ENCODE data around the gene POPDC3.

The POPDC3 gene

GRCh38 chr6:105122717-105123116, 57.1 kb downstream of the POPDC3 start:
- DNase-seq (ENCODE audit: extremely low spot score), result no peak
- ChIA-PET POLR2A (no interaction called here), CTCF (no interaction called here)
- no peak for TF ChIP-seq HDGF (IDR thresholded peaks at IDR 0.05; ENCODE audit: borderline replicate concordance)
- no peak for TF ChIP-seq FOXA1 (IDR thresholded peaks at IDR 0.05)
- TF ChIP-seq CTBP1 (IDR thresholded peaks at IDR 0.05; ENCODE audit: borderline replicate concordance), result no peak
- no peak for TF ChIP-seq SUZ12 (IDR thresholded peaks at IDR 0.05)
- TF ChIP-seq ARNT (IDR thresholded peaks at IDR 0.05), result no peak
- no peak for TF ChIP-seq ZNF384 (IDR thresholded peaks at IDR 0.05)
- no peak for TF ChIP-seq TARDBP (IDR thresholded peaks at IDR 0.05)
- no peak for TF ChIP-seq NFRKB (IDR thresholded peaks at IDR 0.05)
- no peak for TF ChIP-seq FOXM1 (IDR thresholded peaks at IDR 0.05; ENCODE audit: borderline replicate concordance)
- no peak for TF ChIP-seq PKNOX1 (IDR thresholded peaks at IDR 0.05)
- TF ChIP-seq BHLHE40 (IDR thresholded peaks at IDR 0.05; ENCODE audit: borderline replicate concordance), result no peak
- no peak for TF ChIP-seq L3MBTL2 (conservative IDR thresholded peaks at IDR 0.05)
- no peak for TF ChIP-seq FOXK2 (IDR thresholded peaks at IDR 0.05)

GRCh38 chr6:105121981-105122380, 57.8 kb downstream of the POPDC3 start:
- POLR2A ChIA-PET, result no interaction called here
- TF ChIP-seq L3MBTL2 (conservative IDR thresholded peaks at IDR 0.05) (no peak), ARNT (IDR thresholded peaks at IDR 0.05) (no peak), BHLHE40 (IDR thresholded peaks at IDR 0.05; ENCODE audit: borderline replicate concordance) (no peak), FOXK2 (IDR thresholded peaks at IDR 0.05) (no peak), CTBP1 (IDR thresholded peaks at IDR 0.05; ENCODE audit: borderline replicate concordance) (no peak), ELF4 (IDR thresholded peaks at IDR 0.05) (no peak), FOXM1 (IDR thresholded peaks at IDR 0.05; ENCODE audit: borderline replicate concordance) (no peak), LEF1 (IDR thresholded peaks at IDR 0.05; ENCODE audit: borderline replicate concordance) (no peak), TARDBP (IDR thresholded peaks at IDR 0.05) (no peak), SP1 (IDR thresholded peaks at IDR 0.05) (no peak), ZNF384 (IDR thresholded peaks at IDR 0.05) (no peak), SUZ12 (IDR thresholded peaks at IDR 0.05) (no peak), NFRKB (IDR thresholded peaks at IDR 0.05) (no peak), FOXA1 (IDR thresholded peaks at IDR 0.05) (no peak), HDGF (IDR thresholded peaks at IDR 0.05; ENCODE audit: borderline replicate concordance) (no peak), PKNOX1 (IDR thresholded peaks at IDR 0.05) (no peak)
- no peak for DNase-seq (ENCODE audit: extremely low spot score)
- CTCF ChIA-PET, result no interaction called here

- POLR2A ChIA-PET, result no interaction called here
- no peak for DNase-seq (ENCODE audit: extremely low spot score)
- no peak for TF ChIP-seq SUZ12 (IDR thresholded peaks at IDR 0.05)
- TF ChIP-seq PKNOX1 (IDR thresholded peaks at IDR 0.05), result no peak
- TF ChIP-seq SP1 (IDR thresholded peaks at IDR 0.05), result no peak
- TF ChIP-seq L3MBTL2 (conservative IDR thresholded peaks at IDR 0.05), result no peak
- no peak for TF ChIP-seq LEF1 (IDR thresholded peaks at IDR 0.05; ENCODE audit: borderline replicate concordance)
- no peak for TF ChIP-seq BHLHE40 (IDR thresholded peaks at IDR 0.05; ENCODE audit: borderline replicate concordance)
- TF ChIP-seq FOXA1 (IDR thresholded peaks at IDR 0.05), result no peak
- no peak for TF ChIP-seq TARDBP (IDR thresholded peaks at IDR 0.05)
- TF ChIP-seq FOXK2 (IDR thresholded peaks at IDR 0.05), result no peak
- no peak for TF ChIP-seq CTBP1 (IDR thresholded peaks at IDR 0.05; ENCODE audit: borderline replicate concordance)
- TF ChIP-seq ELF4 (IDR thresholded peaks at IDR 0.05), result no peak
- TF ChIP-seq HDGF (IDR thresholded peaks at IDR 0.05; ENCODE audit: borderline replicate concordance), result no peak
- no peak for TF ChIP-seq ZNF384 (IDR thresholded peaks at IDR 0.05)
- TF ChIP-seq ARNT (IDR thresholded peaks at IDR 0.05), result no peak
- CTCF ChIA-PET, result no interaction called here
Measured at GRCh38 chr6:105120570-105120969, 59.2 kb downstream of the POPDC3 start.

- ChIA-PET POLR2A (no interaction called here), CTCF (no interaction called here)
- DNase-seq (ENCODE audit: extremely low spot score), result no peak
- TF ChIP-seq FOXM1 (IDR thresholded peaks at IDR 0.05; ENCODE audit: borderline replicate concordance) (no peak), FOXK2 (IDR thresholded peaks at IDR 0.05) (no peak), SUZ12 (IDR thresholded peaks at IDR 0.05) (no peak), SP1 (IDR thresholded peaks at IDR 0.05) (no peak), LEF1 (IDR thresholded peaks at IDR 0.05; ENCODE audit: borderline replicate concordance) (no peak), CTBP1 (IDR thresholded peaks at IDR 0.05; ENCODE audit: borderline replicate concordance) (no peak), L3MBTL2 (conservative IDR thresholded peaks at IDR 0.05) (no peak), TARDBP (IDR thresholded peaks at IDR 0.05) (no peak), PKNOX1 (IDR thresholded peaks at IDR 0.05) (no peak), ZNF384 (IDR thresholded peaks at IDR 0.05) (no peak), FOXA1 (IDR thresholded peaks at IDR 0.05) (no peak), ELF4 (IDR thresholded peaks at IDR 0.05) (no peak), ARNT (IDR thresholded peaks at IDR 0.05) (no peak), BHLHE40 (IDR thresholded peaks at IDR 0.05; ENCODE audit: borderline replicate concordance) (no peak), HDGF (IDR thresholded peaks at IDR 0.05; ENCODE audit: borderline replicate concordance) (no peak), NFRKB (IDR thresholded peaks at IDR 0.05) (no peak)
Measured at GRCh38 chr6:105116150-105116549, 63.7 kb downstream of the POPDC3 start.

- no peak for DNase-seq (ENCODE audit: extremely low spot score)
- CTCF ChIA-PET, result interaction anchor here (0.5 kb wide), 1 partner anchor 11 kb away, joined by 3 read pairs; no protein-coding TSS in a partner anchor
- POLR2A ChIA-PET, result no interaction called here
- TF ChIP-seq FOXA1 (IDR thresholded peaks at IDR 0.05) (no peak), ARNT (IDR thresholded peaks at IDR 0.05) (no peak), TARDBP (IDR thresholded peaks at IDR 0.05) (no peak), SP1 (IDR thresholded peaks at IDR 0.05) (no peak), SUZ12 (IDR thresholded peaks at IDR 0.05) (no peak), BHLHE40 (IDR thresholded peaks at IDR 0.05; ENCODE audit: borderline replicate concordance) (no peak), CTBP1 (IDR thresholded peaks at IDR 0.05; ENCODE audit: borderline replicate concordance) (no peak), ELF4 (IDR thresholded peaks at IDR 0.05) (no peak), L3MBTL2 (conservative IDR thresholded peaks at IDR 0.05) (no peak), FOXM1 (IDR thresholded peaks at IDR 0.05; ENCODE audit: borderline replicate concordance) (no peak), HDGF (IDR thresholded peaks at IDR 0.05; ENCODE audit: borderline replicate concordance) (no peak), PKNOX1 (IDR thresholded peaks at IDR 0.05) (no peak), ZNF384 (IDR thresholded peaks at IDR 0.05) (no peak), NFRKB (IDR thresholded peaks at IDR 0.05) (no peak), LEF1 (IDR thresholded peaks at IDR 0.05; ENCODE audit: borderline replicate concordance) (no peak), FOXK2 (IDR thresholded peaks at IDR 0.05) (no peak)
Measured at GRCh38 chr6:105113422-105113821, 66.4 kb downstream of the POPDC3 start.

Measured in HEK293T (cell line).